Chondrocyte (in vitro differentiated cells): ENCODE data around the gene ZBTB39. TPM values are rescaled to one million over a fixed set of nuclear protein-coding genes. Genes with fewer than 3 reads are reported as not detected.

Source experiments
- DNase-seq: peaks from one replicate; pipeline ENCODE4 v3.0.0; 2021; ENCODE audit warnings: mixed read lengths, low spot score
- H3K27ac Mint-ChIP-seq: one replicate; pipeline ENCODE4 v1.8.0; 2021; ENCODE audit warnings: mild to moderate bottlenecking, moderate library complexity, mixed read lengths; ENCODE audit not compliant: unreplicated experiment
- H3K27me3 Mint-ChIP-seq: 2 replicates; pipeline ENCODE4 v1.8.0; 2021; ENCODE audit warnings: low read depth, mixed read lengths
- H3K36me3 Mint-ChIP-seq: 2 replicates; pipeline ENCODE4 v1.8.0; 2021; ENCODE audit warnings: low read depth, mixed read lengths
- H3K4me1 Mint-ChIP-seq: 2 replicates; pipeline ENCODE4 v1.8.0; 2021; ENCODE audit warnings: low read depth, mild to moderate bottlenecking, mixed read lengths
- H3K4me3 Mint-ChIP-seq: one replicate; pipeline ENCODE4 v1.8.0; 2021; ENCODE audit warnings: mild to moderate bottlenecking, moderate library complexity, mixed read lengths; ENCODE audit not compliant: unreplicated experiment
- H3K9me3 Mint-ChIP-seq: 2 replicates; pipeline ENCODE4 v1.8.0; 2021; ENCODE audit warnings: low read depth, mixed read lengths
- total RNA-seq: library from RNA; stranded (reverse); gene quantifications from 3 replicates; pipeline ENCODE4 v1.2.1, GENCODE V29; 2021
- TF ChIP-seq, protein P1 (sequence below): fragments of 200-600 bp; sonication (generic); IDR thresholded peaks from 2 replicates; pipeline ENCODE4 v1.5.0; 2021; ENCODE audit warnings: antibody characterized with exemption, mild to moderate bottlenecking, moderate library complexity

ZBTB39 gene
- total RNA-seq, 1 donor from 2014 or later = 6.1 TPM

DNA sequence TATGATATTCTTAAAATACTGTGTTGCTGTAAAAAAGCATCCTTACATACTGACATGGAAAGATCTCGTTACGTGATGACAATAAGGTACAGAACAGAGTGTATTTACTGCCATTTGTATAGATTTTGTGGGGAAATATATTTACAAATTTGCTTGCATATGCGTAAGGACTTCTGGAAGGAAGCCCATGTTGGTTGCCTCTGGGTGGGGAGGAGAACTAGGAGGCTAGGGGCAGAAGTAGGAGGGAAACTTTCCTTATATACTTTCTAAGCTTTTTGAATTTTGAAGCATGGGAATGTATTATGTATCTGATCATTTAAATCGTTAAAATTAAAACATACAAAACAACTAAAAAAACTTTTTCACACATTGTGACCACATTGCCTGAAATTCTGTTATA, 33.9 kb upstream of the ZBTB39 start:
- TF ChIP-seq, protein P1, sequence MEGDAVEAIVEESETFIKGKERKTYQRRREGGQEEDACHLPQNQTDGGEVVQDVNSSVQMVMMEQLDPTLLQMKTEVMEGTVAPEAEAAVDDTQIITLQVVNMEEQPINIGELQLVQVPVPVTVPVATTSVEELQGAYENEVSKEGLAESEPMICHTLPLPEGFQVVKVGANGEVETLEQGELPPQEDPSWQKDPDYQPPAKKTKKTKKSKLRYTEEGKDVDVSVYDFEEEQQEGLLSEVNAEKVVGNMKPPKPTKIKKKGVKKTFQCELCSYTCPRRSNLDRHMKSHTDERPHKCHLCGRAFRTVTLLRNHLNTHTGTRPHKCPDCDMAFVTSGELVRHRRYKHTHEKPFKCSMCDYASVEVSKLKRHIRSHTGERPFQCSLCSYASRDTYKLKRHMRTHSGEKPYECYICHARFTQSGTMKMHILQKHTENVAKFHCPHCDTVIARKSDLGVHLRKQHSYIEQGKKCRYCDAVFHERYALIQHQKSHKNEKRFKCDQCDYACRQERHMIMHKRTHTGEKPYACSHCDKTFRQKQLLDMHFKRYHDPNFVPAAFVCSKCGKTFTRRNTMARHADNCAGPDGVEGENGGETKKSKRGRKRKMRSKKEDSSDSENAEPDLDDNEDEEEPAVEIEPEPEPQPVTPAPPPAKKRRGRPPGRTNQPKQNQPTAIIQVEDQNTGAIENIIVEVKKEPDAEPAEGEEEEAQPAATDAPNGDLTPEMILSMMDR = no peak
- Mint-ChIP-seq H3K4me3 (no peak overlapping the region), H3K9me3 (no peaks in the 10 kb centered on the region), H3K4me1 (no peaks in the 10 kb centered on the region), H3K27me3 (peaks cover 37% of the 10 kb centered on the region), H3K27ac (no peak overlapping the region), H3K36me3 (no peaks in the 10 kb centered on the region)
- DNase-seq = no peak

- Mint-ChIP-seq H3K4me1 (no peaks in the 10 kb centered on the region), H3K4me3 (no peak overlapping the region), H3K27ac (no peak overlapping the region), H3K27me3 (peaks cover 32% of the 10 kb centered on the region), H3K9me3 (no peaks in the 10 kb centered on the region), H3K36me3 (no peaks in the 10 kb centered on the region)
- DNase-seq = no peak
- TF ChIP-seq, protein P1 = no peak
These were observed 32.9 kb upstream of the ZBTB39 start for GRCh38 chr12:57039016-57039798.

DNA sequence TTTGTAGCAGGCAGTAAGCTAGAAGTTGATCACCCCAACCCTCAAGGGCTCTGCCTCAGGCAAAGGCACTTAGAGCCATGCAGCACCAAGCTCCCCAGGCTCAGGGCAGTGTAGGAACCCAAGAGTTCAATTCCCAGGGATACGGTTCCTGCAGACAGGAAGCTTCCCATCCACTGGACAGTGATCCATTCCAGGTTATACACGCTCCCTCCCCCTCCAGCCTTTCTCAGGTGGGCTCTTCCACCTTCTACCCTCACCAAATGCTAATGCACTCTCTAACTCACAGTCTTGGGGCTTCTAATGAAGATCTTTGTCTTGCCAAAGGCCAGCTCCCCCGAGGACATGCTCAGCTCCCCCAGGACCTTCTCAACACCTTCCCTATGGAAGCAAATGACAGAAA, 30.9 kb upstream of the ZBTB39 start:
- TF ChIP-seq, protein P1 = no peak
- no peaks in the 10 kb centered on the region for H3K4me1 Mint-ChIP-seq
- H3K36me3 Mint-ChIP-seq = no peaks in the 10 kb centered on the region
- H3K27me3 Mint-ChIP-seq = peaks cover 33% of the 10 kb centered on the region
- no peak overlapping the region for H3K27ac Mint-ChIP-seq
- no peak overlapping the region for H3K4me3 Mint-ChIP-seq
- no peak for DNase-seq
- no peaks in the 10 kb centered on the region for H3K9me3 Mint-ChIP-seq

DNA sequence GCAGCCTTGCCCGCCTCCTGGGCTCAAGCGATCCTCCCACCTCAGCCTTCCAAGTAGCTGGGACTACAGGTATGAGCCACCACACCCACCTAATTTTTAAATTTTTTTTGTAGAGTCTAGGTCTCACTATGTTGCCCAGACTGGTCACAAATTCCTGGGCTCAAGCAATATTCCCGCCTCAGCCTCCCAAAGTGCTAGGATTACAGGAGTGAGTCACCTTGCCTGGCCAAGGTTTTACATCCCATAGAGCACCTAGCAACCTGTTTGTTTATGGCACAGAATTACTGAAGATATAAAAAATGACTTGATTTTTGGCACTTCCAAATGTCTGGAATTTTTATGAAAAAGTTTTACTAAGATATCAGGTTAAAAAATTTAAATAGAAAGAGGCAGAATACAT, 27.1 kb upstream of the ZBTB39 start:
- no peak overlapping the region for H3K4me3 Mint-ChIP-seq
- H3K4me1 Mint-ChIP-seq = no peaks in the 10 kb centered on the region
- DNase-seq = no peak
- no peaks in the 10 kb centered on the region for H3K36me3 Mint-ChIP-seq
- TF ChIP-seq, protein P1 = no peak
- no peaks in the 10 kb centered on the region for H3K9me3 Mint-ChIP-seq
- no peak overlapping the region for H3K27ac Mint-ChIP-seq
- peaks cover 30% of the 10 kb centered on the region for H3K27me3 Mint-ChIP-seq

GRCh38 chr12:57031789-57032188, 25.4 kb upstream of the ZBTB39 start:
- no peaks in the 10 kb centered on the region for H3K4me1 Mint-ChIP-seq
- TF ChIP-seq, protein P1 = no peak
- H3K9me3 Mint-ChIP-seq = no peaks in the 10 kb centered on the region
- no peak overlapping the region for H3K4me3 Mint-ChIP-seq
- peaks cover 33% of the 10 kb centered on the region for H3K27me3 Mint-ChIP-seq
- no peaks in the 10 kb centered on the region for H3K36me3 Mint-ChIP-seq
- H3K27ac Mint-ChIP-seq = no peak overlapping the region
- no peak for DNase-seq
